ENCODE measurements around the gene TLR4. TPM values are rescaled to one million over a fixed set of nuclear protein-coding genes. Genes with fewer than 3 reads are reported as not detected.

Gene TLR4
- total and polyA plus RNA-seq, 7 donors, result 1.5 to 8.3 (median 4.8) TPM

- WGBS, 3 donors, result 40 to 68% (median 57%) methylated on average over 2 of the region's 2 CpGs
- ATAC-seq (no peak), DNase-seq (no peak)
- no peaks in the 10 kb centered on the region for H3K9me3 ChIP-seq
- intact Hi-C loops (cut with DNase I), result no loop called here
- H3K36me3 ChIP-seq (ENCODE audit: insufficient read depth in 1 of 2, low read depth in 1 of 2), result peaks cover 0 to 9% of the 10 kb centered on the region in 2 donors
- no peaks in the 10 kb centered on the region for H3K4me1 ChIP-seq
- peak overlapping the region; percentile 61 for H3K27ac ChIP-seq
- no peak for TF ChIP-seq CTCF (IDR thresholded peaks at IDR 0.05)
- no peaks in the 10 kb centered on the region for H3K27me3 ChIP-seq (ENCODE audit: insufficient read depth in 3 of 3, low read length in 2 of 3)
- H3K4me3 ChIP-seq, result peak overlapping the region; percentile 58
Measured at GRCh38 chr9:117705386-117705785, 1.2 kb downstream of the TLR4 start.

GRCh38 chr9:117706421-117707116 lies 2.4 kb downstream of the TLR4 start:
- H3K9me3 ChIP-seq, result no peaks in the 10 kb centered on the region
- H3K4me3 ChIP-seq, result peak overlapping the region; percentile 58
- DNase-seq (no peak), ATAC-seq (no peak)
- H3K4me1 ChIP-seq, result no peaks in the 10 kb centered on the region
- H3K27ac ChIP-seq, result no peak overlapping the region
- intact Hi-C loops (cut with DNase I), result no loop called here
- peaks cover 2 to 9% of the 10 kb centered on the region in 2 donors for H3K36me3 ChIP-seq (ENCODE audit: insufficient read depth in 1 of 2, low read depth in 1 of 2)
- H3K27me3 ChIP-seq (ENCODE audit: insufficient read depth in 3 of 3, low read length in 2 of 3), result no peaks in the 10 kb centered on the region
- no peak for TF ChIP-seq CTCF (IDR thresholded peaks at IDR 0.05)
- 58 to 70% (median 61%) methylated on average over 4 of the region's 4 CpGs for WGBS, 3 donors

- ATAC-seq (no peak), DNase-seq (no peak)
- Histone ChIP-seq H3K27me3 (ENCODE audit: insufficient read depth in 3 of 3, low read length in 2 of 3) (no peaks in the 10 kb centered on the region), H3K4me1 (no peaks in the 10 kb centered on the region), H3K4me3 (no peak overlapping the region), H3K9me3 (no peaks in the 10 kb centered on the region), H3K27ac (no peak overlapping the region), H3K36me3 (ENCODE audit: insufficient read depth in 1 of 2, low read depth in 1 of 2) (peaks cover 2 to 9% of the 10 kb centered on the region in 2 donors)
- 52 to 68% (median 56%) methylated on average over 1 of the region's 1 CpG for WGBS, 3 donors
- intact Hi-C loops (cut with DNase I), result no loop called here
- TF ChIP-seq CTCF (IDR thresholded peaks at IDR 0.05), result no peak
Measured at GRCh38 chr9:117707561-117707960, 3.4 kb downstream of the TLR4 start.

- no peak for TF ChIP-seq CTCF (IDR thresholded peaks at IDR 0.05)
- Histone ChIP-seq H3K27ac (no peak overlapping the region), H3K9me3 (no peaks in the 10 kb centered on the region), H3K4me3 (no peak overlapping the region), H3K36me3 (ENCODE audit: insufficient read depth in 1 of 2, low read depth in 1 of 2) (peaks cover 2 to 14% of the 10 kb centered on the region in 2 donors), H3K27me3 (ENCODE audit: insufficient read depth in 3 of 3, low read length in 2 of 3) (no peaks in the 10 kb centered on the region), H3K4me1 (no peaks in the 10 kb centered on the region)
- WGBS, 3 donors, result 96 to 100% (median 98%) methylated on average over 2 of the region's 2 CpGs
- intact Hi-C loops (cut with DNase I), result no loop called here
- no peak for DNase-seq
- ATAC-seq, result no peak
Measured at GRCh38 chr9:117709936-117710335, 5.7 kb downstream of the TLR4 start.

GRCh38 chr9:117714282-117714681 lies 10.1 kb downstream of the TLR4 start:
- Histone ChIP-seq H3K4me1 (no peaks in the 10 kb centered on the region), H3K9me3 (no peaks in the 10 kb centered on the region), H3K27me3 (ENCODE audit: insufficient read depth in 3 of 3, low read length in 2 of 3) (no peaks in the 10 kb centered on the region), H3K36me3 (ENCODE audit: insufficient read depth in 1 of 2, low read depth in 1 of 2) (peaks cover 2 to 13% of the 10 kb centered on the region in 2 donors), H3K4me3 (no peak overlapping the region), H3K27ac (no peak overlapping the region)
- DNase-seq (no peak), ATAC-seq (no peak)
- no peak for TF ChIP-seq CTCF (IDR thresholded peaks at IDR 0.05)
- intact Hi-C loops (cut with DNase I), result no loop called here
- WGBS, 3 donors, result 74 to 78% (median 77%) methylated on average over 6 of the region's 6 CpGs

Measured in psoas muscle (tissue), 8 donors.